Activated naive CD4-positive, alpha-beta T cell treated with Interleukin-2 at 50 U/mL for 16 hours (primary cell): ENCODE results near the gene HECTD1.
"Not testable (repeated sequence)": the region's sequence is repeated elsewhere in the genome, so short reads cannot be mapped to it uniquely, and the experiment has no call there.

Experiments used
- DNase-seq: peaks from one replicate; pipeline ENCODE4 v3.0.0-alpha.2; 2020

The HECTD1 gene

DNA sequence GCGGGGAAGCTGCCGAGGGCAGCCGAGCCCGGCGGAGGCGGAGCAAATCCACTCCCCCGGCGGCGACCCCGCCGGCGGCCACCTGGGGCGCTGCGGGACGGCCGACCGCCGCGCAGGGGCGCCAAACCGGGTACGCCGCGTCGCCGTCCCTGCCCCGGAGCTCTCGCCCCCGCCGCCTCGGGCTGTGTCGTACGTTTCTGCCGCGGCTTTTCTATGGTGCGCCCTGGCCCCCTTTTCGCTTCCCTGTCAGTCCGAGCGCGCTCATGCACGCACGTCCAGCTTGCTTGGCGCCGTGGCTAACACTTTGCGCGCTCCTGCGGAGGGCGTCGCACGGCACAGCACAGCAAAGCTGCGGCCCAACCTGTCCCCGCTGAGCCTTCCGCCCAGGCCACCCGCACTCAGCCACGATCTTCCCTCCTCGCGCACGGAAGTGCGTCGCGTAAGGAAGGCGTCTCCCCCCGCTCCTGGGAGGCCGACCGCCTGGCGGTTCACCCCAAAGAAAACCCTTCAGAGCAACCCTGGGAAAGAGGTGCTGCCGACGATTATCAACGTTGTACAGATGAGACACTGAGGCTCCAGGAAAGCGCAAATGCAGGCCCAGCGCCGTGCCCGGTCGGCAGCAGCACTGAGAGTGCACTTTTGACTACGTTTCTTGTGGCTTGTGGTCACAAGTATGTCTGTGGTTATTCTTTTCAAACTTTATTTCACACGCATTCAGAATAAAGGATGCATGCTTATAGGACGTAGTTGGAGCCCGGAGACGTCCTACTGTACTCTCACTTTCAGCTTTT, at the start of gene HECTD1:
TSS of gene HECTD1 (minus strand) at position 39 of the 791 bp plus-strand sequence. CDS start 1,857 bp downstream, outside the sequence.
- DNase-seq = peak; percentile 89

DNA sequence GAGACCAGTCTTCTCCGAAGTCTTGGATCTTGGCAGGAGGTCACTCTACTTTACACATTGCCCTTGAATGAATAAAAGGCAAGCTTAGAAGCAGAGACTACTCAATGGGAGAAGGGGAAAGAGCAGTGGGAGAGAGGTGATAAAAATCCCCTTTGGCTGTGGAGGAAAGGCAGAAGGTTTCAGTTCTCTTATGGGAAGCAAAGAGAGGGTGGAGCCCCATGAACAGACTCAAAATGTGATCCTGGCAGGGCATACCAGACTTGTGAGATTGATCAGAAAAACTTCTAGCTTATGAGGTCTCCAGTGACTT, 49.6 kb upstream of the HECTD1 start:
- DNase-seq = no peak

- DNase-seq = no peak
Measured at GRCh38 chr14:31256534-31257243, 49.1 kb upstream of the HECTD1 start.

GRCh38 chr14:31255918-31256317, 48.3 kb upstream of the HECTD1 start:
- not testable (repeated sequence) for DNase-seq

DNA sequence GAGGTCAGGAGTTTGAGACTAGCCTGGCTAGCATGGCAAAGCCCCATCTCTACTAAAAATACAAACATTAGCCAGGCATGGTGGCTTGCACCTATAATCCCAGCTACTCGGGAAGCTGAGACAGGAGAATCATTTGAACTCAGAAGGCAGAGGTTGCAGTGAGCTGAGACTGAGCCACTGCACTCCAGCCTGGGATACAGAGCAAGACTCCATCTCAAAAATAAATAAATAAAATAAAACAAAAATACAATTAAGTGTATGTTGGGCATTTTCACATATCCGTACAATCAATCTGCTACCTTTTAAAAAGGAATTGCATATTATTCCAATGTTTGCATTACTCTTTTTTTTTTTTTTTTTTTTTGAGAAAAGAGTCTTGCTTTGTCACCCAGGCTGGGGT, 47.7 kb upstream of the HECTD1 start:
- DNase-seq = no peak

GRCh38 chr14:31253746-31254471, 46.3 kb upstream of the HECTD1 start:
- no peak for DNase-seq

DNA sequence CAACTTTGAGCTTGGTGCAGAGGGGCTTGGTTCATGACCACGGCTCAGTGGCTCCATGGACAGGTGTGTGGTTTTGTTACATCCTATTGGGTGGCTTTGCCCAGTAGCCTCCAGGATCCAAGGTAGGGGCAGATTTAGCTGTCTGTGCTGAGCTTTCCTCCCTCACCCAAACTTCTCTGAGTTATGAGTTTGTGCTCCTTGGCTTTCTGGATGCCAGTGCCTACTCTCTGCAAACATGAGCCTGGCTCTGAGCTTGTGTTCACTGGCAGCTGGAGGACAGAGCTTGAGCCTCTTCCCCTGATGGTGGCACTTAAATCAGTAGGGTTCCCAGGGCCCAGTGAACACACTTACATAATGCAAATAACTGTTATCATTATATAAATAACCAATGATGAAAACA, 45.3 kb upstream of the HECTD1 start:
- no peak for DNase-seq

- no peak for DNase-seq
Measured at GRCh38 chr14:31251028-31251958, 43.7 kb upstream of the HECTD1 start.

- DNase-seq = no peak
Measured at GRCh38 chr14:31244626-31245025, 37.0 kb upstream of the HECTD1 start.

DNA sequence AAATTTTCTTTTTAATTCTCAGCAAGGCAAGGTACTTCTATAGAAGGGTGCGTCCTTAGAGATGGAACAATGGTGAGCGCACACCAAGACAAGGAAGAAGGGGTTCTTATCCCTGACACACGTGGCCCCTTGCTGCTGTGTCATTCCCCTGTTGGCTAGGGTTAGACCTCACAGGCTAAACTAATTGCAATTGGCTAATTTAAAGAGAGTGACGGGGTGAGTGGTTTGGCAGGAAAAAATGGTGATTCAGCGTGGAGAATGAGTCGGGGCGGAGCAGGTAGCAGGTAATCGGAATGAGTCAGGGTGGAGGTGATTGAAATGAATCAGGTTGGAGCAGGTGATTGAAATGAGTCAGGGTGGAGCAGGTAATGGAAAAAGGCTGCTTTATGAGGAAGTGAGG, 36.3 kb upstream of the HECTD1 start:
- DNase-seq = peak; percentile 21

DNA sequence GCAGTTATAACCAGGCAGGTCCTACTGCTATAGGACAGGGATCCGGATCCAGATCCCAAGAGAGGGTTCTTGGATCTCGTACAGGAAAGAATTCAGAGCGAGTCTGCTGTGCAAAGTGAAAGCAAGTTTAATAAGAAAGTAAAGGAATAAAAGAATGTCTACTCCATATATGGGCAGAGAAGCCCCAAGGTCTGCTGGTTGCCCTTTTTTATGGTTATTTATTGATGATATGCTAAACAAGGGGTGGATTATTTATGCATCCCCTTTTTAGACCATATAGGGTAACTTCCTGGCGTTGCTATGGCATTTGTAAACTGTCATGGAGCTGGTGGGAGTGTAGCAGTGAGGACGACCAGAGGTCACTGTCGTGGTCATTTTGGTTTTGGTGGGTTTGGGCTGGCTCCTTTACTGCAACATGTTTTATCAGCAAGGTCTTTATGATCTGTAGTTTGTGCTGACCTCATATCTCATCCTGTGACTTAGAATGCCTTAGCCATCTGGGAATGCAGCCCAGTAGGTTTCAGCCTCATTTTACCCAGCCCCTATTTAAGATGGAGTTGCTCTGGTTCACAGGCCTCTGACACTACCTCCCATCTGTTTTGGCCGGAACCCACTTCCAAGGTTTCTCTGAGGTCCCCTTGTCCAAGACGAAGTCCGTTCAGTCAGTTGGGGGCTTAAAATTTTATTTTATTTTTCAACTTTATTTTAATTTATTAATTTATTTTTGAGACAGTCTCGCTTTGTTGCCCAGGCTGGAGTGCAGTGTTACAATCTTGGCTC, 34.8 kb upstream of the HECTD1 start:
- not testable (repeated sequence) for DNase-seq

DNA sequence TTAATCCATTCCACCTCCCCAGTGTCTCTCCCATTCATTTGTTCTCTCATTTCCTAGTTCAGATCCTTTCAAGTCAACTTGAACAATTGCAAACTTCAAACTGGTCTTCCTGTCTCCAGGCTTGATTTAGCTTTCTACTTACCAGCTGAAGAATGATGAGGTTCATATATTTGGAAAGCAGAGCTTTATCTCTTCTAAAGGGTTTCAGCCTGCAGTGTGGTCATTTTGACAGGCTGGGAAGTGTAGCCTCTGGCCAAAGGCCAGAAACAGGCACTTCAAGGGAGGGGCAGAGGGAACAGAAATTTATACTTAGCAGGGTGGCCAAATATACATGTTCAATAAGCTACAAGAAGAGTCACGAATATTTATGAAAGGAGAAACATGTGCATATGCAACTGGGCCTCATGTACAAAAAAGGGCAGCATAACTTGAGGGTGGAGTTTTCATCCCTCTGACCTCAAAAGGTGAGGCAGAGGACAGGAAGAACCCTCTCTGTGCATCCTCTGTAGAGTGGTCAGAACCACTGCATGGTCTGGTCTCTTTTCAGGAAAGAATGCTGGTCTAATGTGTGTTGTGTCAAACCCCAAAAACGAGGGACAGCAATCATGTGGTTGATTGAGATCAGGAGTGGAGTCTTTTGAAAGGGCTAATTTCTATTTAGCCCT, 34.0 kb upstream of the HECTD1 start:
- no peak for DNase-seq

GRCh38 chr14:31239741-31240140, 32.1 kb upstream of the HECTD1 start:
- DNase-seq = no peak

GRCh38 chr14:31235462-31235861, 27.9 kb upstream of the HECTD1 start:
- no peak for DNase-seq

DNA sequence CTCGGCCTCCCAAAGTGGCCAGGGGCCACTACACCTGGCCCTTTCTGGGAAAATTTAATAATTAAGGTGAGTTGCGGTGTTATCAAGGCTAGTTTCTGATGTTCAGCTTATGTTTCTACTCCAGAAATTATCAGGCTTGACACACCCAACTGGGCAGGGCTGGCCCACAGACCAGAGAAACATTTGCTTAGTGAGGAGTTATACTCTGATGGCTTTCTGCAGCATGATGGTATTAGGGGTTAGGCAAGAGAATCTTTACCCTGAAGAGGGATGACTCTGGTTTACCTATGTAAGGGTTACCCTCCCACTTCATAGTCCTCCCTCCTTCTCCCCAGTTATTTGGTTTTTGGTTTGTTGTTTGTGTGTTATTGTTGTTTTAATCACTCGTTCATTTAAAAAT, 24.5 kb upstream of the HECTD1 start:
- DNase-seq = no peak

GRCh38 chr14:31231272-31231671, 23.7 kb upstream of the HECTD1 start:
- not testable (repeated sequence) for DNase-seq

DNA sequence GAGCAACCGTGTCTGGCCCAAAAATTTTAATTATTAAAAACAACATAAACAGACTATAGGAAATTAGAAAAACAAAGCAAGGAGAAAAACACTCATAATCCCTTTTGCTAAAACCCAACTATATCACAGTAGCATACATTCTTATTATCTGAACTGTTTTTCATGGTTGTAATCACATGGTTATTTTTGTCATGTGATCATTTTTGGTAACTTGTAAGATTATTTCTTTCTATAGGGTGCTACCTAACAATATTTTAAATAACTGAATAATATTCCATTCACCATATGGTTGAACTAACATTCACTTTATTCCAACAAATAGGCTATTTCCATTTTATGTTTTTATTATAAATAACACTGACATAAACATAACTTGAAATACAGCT, 23.0 kb upstream of the HECTD1 start:
- no peak for DNase-seq

DNA sequence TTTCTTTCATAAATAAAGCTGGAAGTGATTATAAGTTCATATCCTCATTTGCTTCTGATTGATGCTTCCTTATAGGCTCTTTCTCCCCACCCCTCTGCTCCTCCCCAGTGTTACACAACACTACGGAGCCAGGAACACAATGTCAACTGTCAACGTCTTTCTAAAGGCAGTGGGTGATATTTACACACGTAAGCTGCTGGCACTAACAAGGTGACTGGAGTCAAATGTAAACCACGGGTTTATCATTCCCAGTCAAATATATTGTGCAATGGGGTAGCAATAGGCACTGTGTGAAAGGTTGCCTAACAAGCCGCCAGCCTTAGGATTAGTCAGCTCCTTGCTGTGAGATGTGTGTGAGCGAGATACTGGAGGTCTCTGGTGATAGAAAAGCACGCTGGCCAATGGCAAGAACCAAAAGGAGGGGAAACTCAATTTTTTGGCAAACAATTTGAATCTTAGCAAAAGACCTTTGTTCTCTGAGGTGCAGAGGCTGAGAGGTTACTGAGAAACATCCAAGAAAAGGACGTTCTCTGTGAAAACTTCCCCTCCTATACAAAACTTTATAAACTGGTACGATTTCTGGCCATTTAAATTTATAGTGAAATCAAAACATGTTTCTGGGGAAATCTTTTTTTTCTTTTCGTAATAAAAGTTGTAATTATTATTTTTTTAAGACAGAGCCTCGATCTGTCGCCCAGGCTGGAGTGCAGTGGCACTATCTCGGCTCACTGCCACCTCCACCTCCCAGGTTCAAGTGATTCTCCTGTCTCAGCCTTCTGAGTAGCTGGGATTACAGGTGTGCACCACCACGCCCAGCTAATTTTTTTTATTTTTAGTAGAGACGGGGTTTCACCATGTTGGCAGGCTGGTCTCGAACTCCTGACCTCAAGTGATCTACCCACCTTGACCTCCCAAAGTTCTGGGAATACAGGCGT, 22.3 kb upstream of the HECTD1 start:
- no peak for DNase-seq

DNA sequence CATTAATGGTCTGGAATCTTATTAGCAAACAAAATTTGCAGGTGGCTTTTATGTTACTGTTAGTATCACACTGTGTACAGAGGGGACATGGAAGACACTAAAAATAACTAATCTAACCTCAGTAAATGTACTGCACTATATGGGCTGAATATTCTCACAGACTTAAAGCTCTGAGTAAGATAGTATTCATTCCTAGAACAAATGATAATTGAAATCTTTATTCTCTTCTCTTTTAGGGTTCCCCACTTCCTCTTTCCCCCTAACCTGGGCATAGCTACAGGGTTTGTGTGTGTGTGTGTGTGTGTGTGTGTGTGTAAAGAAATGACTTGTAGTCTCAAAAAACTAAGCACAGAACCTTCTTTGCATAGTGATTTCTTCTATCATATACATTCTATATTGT, 21.4 kb upstream of the HECTD1 start:
- DNase-seq = no peak

DNA sequence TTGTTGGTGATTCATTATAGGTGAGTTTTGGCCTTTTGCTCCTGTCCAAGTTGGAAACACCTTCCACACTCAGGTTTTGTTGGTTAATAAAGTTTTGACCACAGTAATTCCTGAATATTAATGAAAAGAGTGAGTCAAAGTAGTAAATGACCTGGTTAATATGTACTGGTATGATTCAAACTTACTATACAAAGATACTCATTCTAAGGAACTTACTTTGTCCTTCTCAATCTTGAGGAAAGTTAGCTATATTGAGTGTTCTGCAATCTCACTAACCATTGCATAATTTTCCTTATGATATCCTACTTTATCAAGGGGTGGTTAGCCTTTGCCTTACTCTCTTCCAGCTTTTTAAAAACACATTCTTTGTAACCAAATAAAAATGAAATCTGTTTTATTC, 20.9 kb upstream of the HECTD1 start:
- no peak for DNase-seq
